ENCODE measurements around the gene HPSE2. TPM values are rescaled to one million over a fixed set of nuclear protein-coding genes. Genes with fewer than 3 reads are reported as not detected.

HPSE2 gene
- total RNA-seq, 1 donor from 2014 or later, result not detected

GRCh38 chr10:98467506-98468318, 767.9 kb downstream of the HPSE2 start:
- H3K4me3 ChIP-seq (ENCODE audit: low read depth, low read length), result peak overlapping the region; percentile 38
- no peaks in the 10 kb centered on the region for H3K27me3 ChIP-seq (ENCODE audit: control insufficient read depth, insufficient read depth, low read length)
- DNase-seq (ENCODE audit: low read depth), result peak; percentile 37
- H3K36me3 ChIP-seq (ENCODE audit: control insufficient read depth, insufficient read depth, low read length), result no peaks in the 10 kb centered on the region
- TF ChIP-seq CTCF (IDR thresholded peaks at IDR 0.05; ENCODE audit: insufficient read depth, low read length, poor library complexity, severe bottlenecking), result peak; percentile 83

GRCh38 chr10:98466861-98467505, 768.7 kb downstream of the HPSE2 start:
- no peak overlapping the region for H3K4me3 ChIP-seq (ENCODE audit: low read depth, low read length)
- H3K27me3 ChIP-seq (ENCODE audit: control insufficient read depth, insufficient read depth, low read length), result no peaks in the 10 kb centered on the region
- TF ChIP-seq CTCF (IDR thresholded peaks at IDR 0.05; ENCODE audit: insufficient read depth, low read length, poor library complexity, severe bottlenecking), result no peak
- no peak for DNase-seq (ENCODE audit: low read depth)
- H3K36me3 ChIP-seq (ENCODE audit: control insufficient read depth, insufficient read depth, low read length), result no peaks in the 10 kb centered on the region

GRCh38 chr10:98465866-98466265, 769.8 kb downstream of the HPSE2 start:
- no peak for TF ChIP-seq CTCF (IDR thresholded peaks at IDR 0.05; ENCODE audit: insufficient read depth, low read length, poor library complexity, severe bottlenecking)
- no peaks in the 10 kb centered on the region for H3K27me3 ChIP-seq (ENCODE audit: control insufficient read depth, insufficient read depth, low read length)
- H3K4me3 ChIP-seq (ENCODE audit: low read depth, low read length), result no peak overlapping the region
- no peak for DNase-seq (ENCODE audit: low read depth)
- no peaks in the 10 kb centered on the region for H3K36me3 ChIP-seq (ENCODE audit: control insufficient read depth, insufficient read depth, low read length)

- H3K36me3 ChIP-seq (ENCODE audit: control insufficient read depth, insufficient read depth, low read length), result no peaks in the 10 kb centered on the region
- no peak for TF ChIP-seq CTCF (IDR thresholded peaks at IDR 0.05; ENCODE audit: insufficient read depth, low read length, poor library complexity, severe bottlenecking)
- H3K27me3 ChIP-seq (ENCODE audit: control insufficient read depth, insufficient read depth, low read length), result no peaks in the 10 kb centered on the region
- no peak for DNase-seq (ENCODE audit: low read depth)
- H3K4me3 ChIP-seq (ENCODE audit: low read depth, low read length), result no peak overlapping the region
Measured at GRCh38 chr10:98463976-98464754, 771.5 kb downstream of the HPSE2 start.

GRCh38 chr10:98463016-98463415, 772.6 kb downstream of the HPSE2 start:
- Histone ChIP-seq H3K36me3 (ENCODE audit: control insufficient read depth, insufficient read depth, low read length) (no peaks in the 10 kb centered on the region), H3K4me3 (ENCODE audit: low read depth, low read length) (no peak overlapping the region), H3K27me3 (ENCODE audit: control insufficient read depth, insufficient read depth, low read length) (no peaks in the 10 kb centered on the region)
- no peak for DNase-seq (ENCODE audit: low read depth)
- TF ChIP-seq CTCF (IDR thresholded peaks at IDR 0.05; ENCODE audit: insufficient read depth, low read length, poor library complexity, severe bottlenecking), result no peak
